GM19099 (cell line): Measurements from ENCODE around the gene ZFY.

Experiments
- POLR2A ChIP-seq: IDR thresholded peaks from 3 replicates; pipeline ENCODE4 v1.6.1; 2011; ENCODE audit warnings: low read depth; ENCODE audit not compliant: insufficient read length; ENCODE audit errors: extremely low read depth

The ZFY gene

GRCh38 chrY:2934861-2935715 lies at the start of gene ZFY:
Gene ZFY, plus strand, starts transcription at chrY:2935381. Its CDS starts 18,556 bp downstream, at chrY:2953937.
- no peak for TF ChIP-seq POLR2A

GRCh38 chrY:2885880-2886279 lies 49.3 kb upstream of the ZFY start:
- TF ChIP-seq POLR2A = no peak

DNA sequence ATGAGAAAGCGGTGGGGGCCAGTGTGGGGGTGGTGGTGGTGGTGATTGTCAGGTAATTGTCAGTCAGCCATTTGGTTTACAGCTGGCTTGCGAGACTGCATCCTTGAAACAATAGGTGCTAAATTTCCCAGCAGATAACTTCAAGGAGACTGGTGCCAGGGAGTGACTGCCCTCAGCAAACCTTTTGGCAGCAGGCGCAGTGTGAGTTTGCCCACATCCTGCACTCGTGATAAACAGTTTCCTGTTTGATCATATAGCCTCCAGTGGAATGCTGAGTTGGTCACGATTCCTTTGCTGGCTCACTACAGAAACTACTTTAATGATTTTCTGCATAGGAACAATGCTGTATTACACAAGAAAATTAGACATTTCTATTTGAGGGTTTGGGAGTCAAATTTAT lies 47.8 kb upstream of the ZFY start:
- no peak for TF ChIP-seq POLR2A

DNA sequence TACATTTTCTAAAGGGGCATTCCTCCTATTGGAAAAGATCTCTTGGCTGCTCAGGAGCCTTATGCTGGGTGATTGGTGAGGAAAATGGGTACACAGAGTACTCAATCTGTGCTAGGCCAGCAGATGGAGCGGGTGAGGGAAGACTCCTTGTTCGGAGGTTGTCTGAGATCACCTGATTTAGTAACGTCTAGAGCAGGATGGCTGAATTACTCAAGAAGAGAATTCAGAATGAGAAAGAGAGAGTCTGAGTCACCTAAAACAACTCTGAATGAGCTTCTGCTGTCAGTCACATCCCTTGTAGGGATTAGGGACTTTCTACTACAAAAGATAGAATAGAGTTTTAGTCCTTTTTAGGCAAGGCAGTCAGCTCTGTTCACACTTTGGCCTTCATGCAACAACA lies 47.2 kb upstream of the ZFY start:
- TF ChIP-seq POLR2A = no peak

GRCh38 chrY:2893471-2893870 lies 41.7 kb upstream of the ZFY start:
- no peak for TF ChIP-seq POLR2A

- no peak for TF ChIP-seq POLR2A
These were observed 39.1 kb upstream of the ZFY start for GRCh38 chrY:2896050-2896449.

GRCh38 chrY:2907356-2907755 lies 27.8 kb upstream of the ZFY start:
- no peak for TF ChIP-seq POLR2A

- no peak for TF ChIP-seq POLR2A
These were observed 21.9 kb upstream of the ZFY start for GRCh38 chrY:2913066-2913815.

GRCh38 chrY:2934078-2934477 lies 1.1 kb upstream of the ZFY start:
- TF ChIP-seq POLR2A = no peak

DNA sequence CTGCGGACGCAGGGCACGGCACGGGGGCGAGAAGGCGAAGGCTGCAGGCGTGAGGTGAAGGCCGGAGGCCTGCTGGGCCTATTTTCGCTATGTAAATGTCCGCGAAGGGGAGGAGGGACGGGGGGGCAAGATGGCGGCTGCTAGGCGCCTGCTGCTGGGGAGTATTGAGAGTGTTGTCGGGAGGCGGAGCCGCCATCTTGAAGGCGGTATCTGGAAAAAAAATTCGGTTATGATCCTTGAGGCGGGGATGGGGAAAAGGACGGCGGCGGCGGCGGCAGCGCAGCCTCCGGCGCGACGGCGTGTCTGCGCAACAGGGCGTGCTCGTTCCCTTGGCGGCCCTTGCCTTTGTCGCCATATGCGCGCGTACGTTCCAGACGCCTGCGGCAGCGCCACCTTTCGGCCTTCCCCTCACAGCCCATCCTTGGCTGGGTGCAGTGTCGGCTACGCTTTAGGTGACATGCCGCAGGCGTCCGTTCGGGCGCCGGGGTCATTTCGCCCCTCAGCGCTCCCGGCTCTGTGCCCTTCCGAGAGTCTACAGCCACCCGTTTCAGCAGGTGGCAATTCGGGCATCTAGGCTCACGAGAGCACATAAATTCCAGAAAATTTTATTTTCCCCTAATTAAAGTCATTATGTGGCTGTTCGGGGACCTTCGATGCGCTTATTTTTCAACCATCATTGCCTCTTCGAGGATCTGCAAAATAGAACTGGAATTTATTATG lies 695 bp downstream of the ZFY start:
- no peak for TF ChIP-seq POLR2A

GRCh38 chrY:2936436-2936750 lies 1.2 kb downstream of the ZFY start:
- TF ChIP-seq POLR2A = no peak

- TF ChIP-seq POLR2A = no peak
These were observed 2.0 kb downstream of the ZFY start for GRCh38 chrY:2937149-2937548.

- TF ChIP-seq POLR2A = no peak
These were observed 14.5 kb downstream of the ZFY start for GRCh38 chrY:2949590-2950252.

DNA sequence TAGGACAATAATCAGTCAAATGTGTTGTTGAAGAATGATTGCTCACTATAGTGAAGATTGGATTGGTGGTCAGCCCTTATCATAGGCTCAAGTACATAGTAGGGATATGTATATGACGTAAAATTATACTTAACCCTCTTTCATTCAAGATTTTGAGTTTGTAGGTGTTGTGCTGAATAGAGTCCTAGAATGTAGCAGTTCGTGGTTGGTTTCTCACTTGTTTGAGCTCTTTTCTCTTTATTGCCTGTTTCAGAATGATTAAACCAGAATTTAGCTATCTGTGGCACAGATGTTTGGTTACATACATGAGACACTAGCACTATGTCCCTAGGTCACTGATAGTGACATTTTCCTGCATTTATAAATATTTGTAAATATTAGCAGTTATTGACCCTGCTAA lies 15.5 kb downstream of the ZFY start:
- no peak for TF ChIP-seq POLR2A

- no peak for TF ChIP-seq POLR2A
These were observed 17.7 kb downstream of the ZFY start for GRCh38 chrY:2952912-2953311.
